NCI-H1417 treated with DMSO at 0.1 percent for 48 hours (cell line): ENCODE data around the gene PRSS8.
A peak's percentile ranks its signal among the peaks of the same experiment; 100 is the strongest.

Experiments
- DNase-seq: peaks from one replicate; lab custom pipeline; 2025; lab: John Stamatoyannopoulos, UW

PRSS8 gene

GRCh38 chr16:31128711-31129567, 6.6 kb downstream of the PRSS8 start:
- DNase-seq: no peak

GRCh38 chr16:31127182-31127581, 8.3 kb downstream of the PRSS8 start:
- DNase-seq: no peak

- no peak for DNase-seq
Observed at GRCh38 chr16:31125844-31126243, 9.7 kb downstream of the PRSS8 start.

- no peak for DNase-seq
Observed at GRCh38 chr16:31120129-31120528, 15.4 kb downstream of the PRSS8 start.

- no peak for DNase-seq
Observed at GRCh38 chr16:31118223-31119155, 17.0 kb downstream of the PRSS8 start.

- DNase-seq: peak; percentile 85
Observed at GRCh38 chr16:31117384-31118222, 17.9 kb downstream of the PRSS8 start, which contains the start of gene KAT8. KAT8 (plus strand) TSS chr16:31117664; CDS start chr16:31117682, 18 bp downstream.

GRCh38 chr16:31114468-31114867, 21.1 kb downstream of the PRSS8 start:
- no peak for DNase-seq

- DNase-seq: no peak
Observed at GRCh38 chr16:31113121-31114120, 22.1 kb downstream of the PRSS8 start.

GRCh38 chr16:31112711-31113110, 22.8 kb downstream of the PRSS8 start:
- no peak for DNase-seq

- DNase-seq: no peak
Observed at GRCh38 chr16:31111881-31112466, 23.6 kb downstream of the PRSS8 start.

- DNase-seq: no peak
Observed at GRCh38 chr16:31110106-31111034, 25.2 kb downstream of the PRSS8 start.

GRCh38 chr16:31109622-31110021, 25.9 kb downstream of the PRSS8 start:
- no peak for DNase-seq

- DNase-seq: no peak
Observed at GRCh38 chr16:31108794-31109558, 26.6 kb downstream of the PRSS8 start.

- no peak for DNase-seq
Observed at GRCh38 chr16:31108035-31108793, 27.3 kb downstream of the PRSS8 start, which contains the start of gene BCKDK. BCKDK (plus strand) TSS chr16:31108386; CDS start chr16:31109224, 838 bp downstream.

GRCh38 chr16:31107465-31107867, 28.1 kb downstream of the PRSS8 start:
- no peak for DNase-seq

- no peak for DNase-seq
Observed at GRCh38 chr16:31106509-31107464, 28.7 kb downstream of the PRSS8 start.
